GM21360 (cell line): ENCODE data around the gene ZFAND3.

ENCODE experiments used
- ATAC-seq: cut with Tn5 transposase; IDR thresholded peaks from one replicate; pipeline ENCODE4 v1.9.1; 2021; ENCODE audit warnings: mild to moderate bottlenecking, moderate library complexity; ENCODE audit not compliant: unreplicated experiment

The ZFAND3 gene

GRCh38 chr6:37826993-37827392, 7.5 kb downstream of the ZFAND3 start:
- ATAC-seq, result no peak

- ATAC-seq, result no peak
Observed at GRCh38 chr6:37827603-37828265, 8.2 kb downstream of the ZFAND3 start.

DNA sequence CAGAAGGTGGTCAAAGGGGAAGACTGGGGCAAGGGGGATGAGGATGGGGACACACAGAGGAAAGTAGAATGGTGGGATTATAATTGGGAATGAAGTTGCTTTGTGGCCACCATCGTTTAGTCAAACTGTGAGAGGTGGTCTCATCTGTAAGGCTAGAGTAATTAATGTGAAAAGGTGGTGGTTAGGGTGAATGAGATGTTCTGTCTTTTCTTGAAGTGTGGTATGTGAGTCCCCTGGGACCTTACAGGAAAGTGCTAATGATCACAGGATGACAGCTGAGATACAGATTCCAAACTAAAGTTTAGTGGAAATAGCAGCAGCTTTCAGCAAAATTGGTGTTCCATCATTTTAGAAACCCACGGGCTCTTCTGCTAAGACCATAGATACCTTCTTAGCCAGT, 10.7 kb downstream of the ZFAND3 start:
- ATAC-seq, result no peak

DNA sequence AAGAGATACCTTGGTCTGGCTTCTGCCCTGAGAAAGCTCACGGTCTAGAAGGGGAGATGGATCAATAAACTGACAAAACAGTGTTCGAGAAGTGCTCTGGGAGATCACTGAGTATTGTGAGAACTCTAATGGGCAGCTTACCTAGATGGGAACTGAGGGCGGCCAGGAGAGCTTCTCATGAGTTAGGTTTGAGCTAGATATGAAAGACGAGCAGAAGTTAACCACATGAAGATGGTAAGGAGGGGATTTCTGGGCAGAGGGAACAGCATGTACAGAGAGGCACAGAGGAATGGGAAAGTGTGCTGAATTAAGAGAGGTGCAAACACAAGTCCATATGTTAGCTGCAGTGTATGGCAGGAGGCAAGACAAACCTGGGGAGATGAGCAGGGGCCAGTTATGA, 11.9 kb downstream of the ZFAND3 start:
- ATAC-seq, result no peak

- ATAC-seq, result no peak
Observed at GRCh38 chr6:37835923-37836322, 16.4 kb downstream of the ZFAND3 start.

- ATAC-seq, result no peak
Observed at GRCh38 chr6:37838219-37838921, 18.8 kb downstream of the ZFAND3 start.

GRCh38 chr6:37840143-37840939, 20.8 kb downstream of the ZFAND3 start:
- no peak for ATAC-seq

- no peak for ATAC-seq
Observed at GRCh38 chr6:37840940-37841300, 21.4 kb downstream of the ZFAND3 start.

DNA sequence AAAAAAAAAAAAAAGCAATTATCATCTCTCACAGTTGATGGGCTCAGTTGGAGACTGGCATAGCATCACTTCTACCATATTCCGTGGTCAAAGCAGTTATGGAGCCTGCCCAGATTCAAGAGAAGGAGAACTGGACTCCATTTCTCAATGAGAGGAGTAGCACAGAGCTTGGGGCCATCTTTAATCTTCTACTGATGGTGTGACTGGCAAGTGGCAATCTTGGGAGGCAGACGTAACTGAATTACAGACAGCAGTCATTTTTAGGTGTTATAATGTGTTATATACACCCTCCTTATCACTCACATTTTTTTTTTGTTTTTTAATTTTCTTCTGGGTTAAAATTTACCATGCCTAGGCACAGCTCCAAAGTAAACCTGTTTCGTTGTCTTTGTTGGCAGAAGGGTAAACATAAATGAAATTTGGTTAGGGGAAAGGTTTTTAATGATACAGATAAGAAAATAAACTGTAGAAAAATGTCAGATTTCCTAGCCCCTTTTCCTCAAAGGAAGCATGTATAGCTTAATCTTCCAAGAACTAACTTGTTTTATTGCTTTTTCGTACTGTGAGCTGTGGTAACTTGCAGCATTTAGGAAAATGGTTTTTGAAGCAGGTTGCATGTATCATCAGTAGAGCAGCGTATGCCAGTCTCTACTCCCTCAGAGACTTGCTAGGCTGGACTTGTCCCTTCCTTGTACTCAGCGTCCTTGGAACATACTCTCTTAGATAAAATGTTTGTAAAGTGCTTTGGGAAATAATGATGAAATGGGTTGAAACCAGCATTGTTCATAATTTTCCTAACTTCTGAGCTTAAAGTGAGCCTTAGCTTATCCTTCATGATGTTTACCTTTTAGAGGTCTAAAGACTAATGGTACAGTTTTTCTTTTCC, 25.7 kb downstream of the ZFAND3 start:
- no peak for ATAC-seq

DNA sequence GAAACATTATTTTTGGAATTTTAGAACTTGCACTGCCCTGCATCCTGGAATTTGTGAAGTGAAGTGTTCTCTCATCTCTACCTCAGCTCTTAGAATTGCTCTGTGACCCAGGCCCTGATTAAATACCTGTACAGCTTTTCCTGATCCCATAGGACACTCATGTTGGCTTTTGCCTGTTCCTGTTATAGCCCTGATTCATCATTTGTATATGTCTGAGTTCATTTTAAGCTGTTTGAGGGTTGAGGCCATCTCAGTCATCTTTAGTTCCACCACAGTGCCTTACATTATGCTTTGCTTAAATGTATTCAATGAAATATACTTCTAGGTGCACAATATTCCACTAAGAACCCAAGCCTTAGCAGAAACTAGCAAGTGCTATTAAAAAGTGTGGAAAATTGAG, 26.4 kb downstream of the ZFAND3 start:
- ATAC-seq, result no peak

DNA sequence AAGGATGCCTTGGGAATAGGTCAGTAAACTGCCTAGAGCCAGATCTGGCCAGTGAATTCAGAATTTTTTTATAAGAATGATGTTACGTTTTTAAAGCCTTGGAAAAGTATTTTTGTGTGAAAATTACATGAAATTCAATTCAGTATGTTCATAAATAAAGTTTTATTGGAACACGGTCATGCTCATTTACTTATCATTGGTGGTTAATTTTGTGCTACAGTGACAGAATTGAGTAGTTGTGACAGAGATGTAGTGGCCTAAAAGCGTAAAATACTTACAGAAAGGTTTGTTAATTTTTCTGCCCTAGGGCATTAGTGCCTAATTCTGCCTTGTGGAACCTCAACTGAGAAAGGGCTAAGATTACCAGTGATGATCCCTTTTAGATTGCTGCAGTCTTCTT, 28.2 kb downstream of the ZFAND3 start:
- ATAC-seq, result no peak

GRCh38 chr6:37848371-37848770, 28.8 kb downstream of the ZFAND3 start:
- ATAC-seq, result no peak

DNA sequence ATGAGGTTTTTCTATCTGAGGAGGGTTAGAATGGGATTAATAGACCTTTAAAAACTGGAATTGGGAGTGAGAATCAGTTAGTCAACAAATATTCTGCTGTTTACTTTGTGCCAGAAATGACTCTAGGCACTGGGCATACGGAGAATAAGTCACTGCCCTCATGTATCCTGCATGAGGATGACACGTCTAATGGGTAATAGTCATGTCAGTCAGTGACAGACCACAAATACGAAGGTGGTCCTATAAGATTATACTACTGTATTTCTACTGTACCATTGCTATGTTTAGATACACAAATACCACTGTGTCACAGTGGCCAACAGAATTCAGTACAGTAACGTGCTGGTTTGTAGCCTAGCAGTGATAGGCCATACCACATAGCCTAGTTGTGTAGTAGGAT, 30.7 kb downstream of the ZFAND3 start:
- ATAC-seq, result no peak

DNA sequence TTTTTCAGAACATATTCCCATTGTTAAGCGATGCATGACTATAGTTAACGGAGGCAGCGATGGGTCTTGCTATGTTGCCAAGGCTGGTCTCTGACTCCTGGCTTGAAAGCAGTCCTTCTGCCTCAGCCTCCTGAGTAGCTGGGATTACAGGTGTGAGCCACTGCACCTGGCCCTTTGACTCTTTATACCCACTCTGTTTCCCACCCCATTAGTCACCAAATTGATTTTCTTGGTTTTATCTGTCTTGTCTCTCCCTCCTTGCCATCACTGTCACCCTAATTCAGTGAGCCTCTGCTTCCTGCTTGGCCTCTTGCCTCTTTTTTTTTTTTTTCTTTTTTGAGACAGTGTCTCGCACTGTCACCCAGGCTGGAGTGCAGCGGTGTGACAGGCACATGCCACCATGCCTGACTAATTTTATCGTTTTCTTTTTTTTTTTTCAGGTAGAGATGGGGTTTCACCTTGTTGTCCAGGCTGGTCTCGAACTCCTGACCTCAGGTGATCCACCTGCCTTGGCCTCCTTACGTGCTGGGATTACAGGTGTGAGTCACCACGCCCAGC, 31.3 kb downstream of the ZFAND3 start:
- ATAC-seq, result no peak

DNA sequence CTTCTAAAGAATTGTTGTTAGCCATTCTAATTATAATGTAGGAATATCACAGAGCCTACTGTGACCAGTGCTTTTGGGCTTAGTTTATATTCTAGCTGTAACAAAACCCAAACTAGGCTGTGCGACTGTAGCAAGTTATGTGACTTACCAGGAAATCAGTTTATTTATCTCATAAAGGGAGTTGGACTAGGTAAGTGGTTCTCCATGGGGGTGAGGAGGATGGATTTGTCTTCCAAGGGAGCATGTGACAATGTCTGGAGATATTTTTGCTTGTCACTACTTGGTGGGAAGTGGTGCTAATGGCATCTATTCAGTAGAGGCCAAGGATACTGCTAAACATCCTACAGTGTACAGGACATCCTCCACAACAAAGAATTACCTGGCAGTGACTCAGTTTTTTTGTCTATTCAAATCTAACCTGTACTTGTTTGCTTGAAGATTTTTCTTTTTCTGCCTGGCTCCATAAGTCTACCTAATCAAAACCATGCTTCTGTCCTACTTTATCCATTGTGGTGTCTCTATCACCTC, 32.5 kb downstream of the ZFAND3 start:
- no peak for ATAC-seq

DNA sequence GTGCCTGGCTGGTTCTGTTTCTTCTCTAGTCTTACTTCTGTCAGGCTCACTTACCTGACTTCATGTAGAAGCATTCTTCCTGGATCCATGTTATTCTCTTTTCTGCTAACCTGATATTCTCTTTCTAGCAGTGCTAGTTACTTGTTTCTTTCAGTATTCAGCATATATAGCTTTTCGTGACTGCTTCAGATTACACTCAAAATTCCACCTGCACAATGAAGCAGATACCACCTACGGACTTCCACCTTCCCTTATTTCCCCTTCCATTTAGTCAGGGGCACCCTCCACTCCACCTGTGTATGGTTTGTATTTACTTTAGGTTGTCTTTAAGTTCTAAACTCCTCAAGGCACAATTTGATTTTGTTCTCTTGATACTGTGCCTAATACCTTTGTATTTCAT, 36.8 kb downstream of the ZFAND3 start:
- no peak for ATAC-seq

DNA sequence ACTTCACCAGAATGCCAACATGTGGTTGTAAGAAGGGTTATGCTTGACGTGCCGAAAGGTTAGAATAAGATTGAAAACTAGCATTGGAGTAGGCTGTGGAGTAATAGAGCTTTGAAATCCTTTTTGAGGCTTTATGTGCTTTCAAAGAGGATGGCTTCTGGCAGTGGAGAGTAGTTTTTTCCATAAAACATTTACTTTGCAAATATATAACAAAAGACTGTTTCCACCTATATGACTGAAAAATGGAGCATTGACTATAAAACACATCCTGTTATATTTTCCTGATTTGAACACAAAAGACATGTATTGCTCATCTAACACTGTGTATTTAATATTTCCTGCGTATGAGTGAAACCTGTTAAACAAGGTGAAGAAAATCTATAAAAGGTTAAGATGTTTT, 38.8 kb downstream of the ZFAND3 start:
- no peak for ATAC-seq

DNA sequence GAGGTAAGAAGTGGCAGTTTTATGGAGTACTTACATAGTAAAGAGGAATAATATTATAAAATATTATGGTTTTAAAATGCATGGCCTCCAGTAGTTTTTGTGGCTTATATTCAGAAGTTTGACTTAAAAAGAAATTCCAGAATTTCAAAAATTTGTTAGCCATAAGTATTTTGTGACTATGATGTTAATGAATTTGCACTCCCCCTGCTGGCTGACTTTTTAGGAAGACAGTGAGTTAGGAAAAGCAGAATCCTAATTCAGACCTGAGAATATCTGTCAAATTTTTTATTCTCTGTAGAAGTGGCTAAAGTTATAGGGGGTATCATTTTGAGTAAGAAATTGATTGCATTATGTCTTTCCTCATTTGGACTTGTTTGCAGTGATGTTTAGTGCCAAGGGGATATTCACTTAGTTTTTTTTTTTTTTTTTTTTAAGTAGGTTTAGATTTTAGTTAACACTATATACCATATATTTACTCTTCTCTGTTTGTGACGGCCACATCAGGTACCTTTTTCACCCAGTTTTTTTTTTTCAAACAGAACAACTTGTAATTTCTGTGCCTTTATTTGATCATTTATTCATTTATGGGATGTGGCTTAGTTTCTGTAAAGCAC, 40.8 kb downstream of the ZFAND3 start:
- ATAC-seq, result no peak

DNA sequence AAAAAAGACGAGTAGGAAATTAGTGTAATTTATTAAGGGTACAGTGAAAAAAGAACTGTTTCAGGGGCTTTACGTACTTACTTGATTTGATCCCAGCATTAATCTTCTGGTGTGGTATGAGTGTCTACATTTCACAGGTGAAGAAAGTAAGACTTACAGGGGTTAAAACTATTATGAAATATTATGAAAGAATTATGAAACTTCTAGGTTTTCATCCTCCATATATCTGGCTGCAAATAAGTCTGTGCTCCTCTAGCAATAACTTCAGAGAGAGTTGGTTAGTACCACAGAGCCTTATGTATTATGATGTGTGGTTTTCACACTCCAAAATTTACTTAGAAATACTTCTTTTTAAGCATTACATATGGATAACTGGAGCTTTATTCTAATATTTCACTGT, 41.9 kb downstream of the ZFAND3 start:
- ATAC-seq, result no peak

DNA sequence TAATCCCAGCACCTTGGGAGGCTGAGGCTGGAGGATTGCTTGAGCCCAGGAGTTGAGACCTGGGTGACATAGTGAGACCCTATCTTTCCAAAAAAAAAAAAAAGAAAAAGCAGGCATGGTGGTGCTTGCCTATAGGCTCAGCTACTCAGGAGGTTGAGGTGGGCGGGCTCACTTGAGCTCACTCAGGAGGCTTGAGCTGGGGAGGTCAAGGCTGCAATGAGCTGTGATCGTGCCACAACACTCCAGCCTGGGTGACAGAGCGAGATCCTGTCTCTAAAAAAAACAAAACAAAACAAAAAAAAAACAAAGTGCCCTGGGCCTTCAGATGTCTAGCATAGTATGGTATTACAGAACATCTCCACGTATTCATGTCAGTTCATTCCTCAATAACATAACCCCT, 42.9 kb downstream of the ZFAND3 start:
- no peak for ATAC-seq
